Thymus (tissue), 11 donors: Measurements from ENCODE around the gene PPP2R5A. TPM values are rescaled to one million over a fixed set of nuclear protein-coding genes. Genes with fewer than 3 reads are reported as not detected.
"Not testable (repeated sequence)": the region's sequence is repeated elsewhere in the genome, so short reads cannot be mapped to it uniquely, and the experiment has no call there.

Experiments
- DNase-seq, 9 donors: peaks; one replicate each; pipeline ENCODE4 v3.0.0-alpha.2; 2013; ENCODE audit warnings: low spot score in 9 of 9, low read depth in 6 of 9, missing footprints in 1 of 9
- H3K27ac ChIP-seq, 2 donors: one replicate each; pipeline ENCODE4 v1.5.1; 2013; ENCODE audit warnings: control low read depth in 1 of 2, low read depth in 1 of 2, low read length in 1 of 2, mild to moderate bottlenecking in 1 of 2, moderate library complexity in 1 of 2
- H3K27me3 ChIP-seq, 2 donors: one replicate each; pipeline ENCODE4 v1.5.1; 2013; ENCODE audit warnings: low read length in 1 of 2; ENCODE audit not compliant: control insufficient read depth in 2 of 2, insufficient read depth in 1 of 2
- H3K36me3 ChIP-seq, 2 donors: one replicate each; pipeline ENCODE4 v1.5.1; 2013; ENCODE audit warnings: low read length in 1 of 2, mild to moderate bottlenecking in 1 of 2, moderate library complexity in 1 of 2; ENCODE audit not compliant: control insufficient read depth in 2 of 2, insufficient read depth in 2 of 2
- H3K4me1 ChIP-seq, 2 donors: one replicate each; pipeline ENCODE4 v1.5.1; 2013; ENCODE audit warnings: low read length in 2 of 2; ENCODE audit not compliant: control insufficient read depth in 2 of 2, insufficient read depth in 2 of 2
- H3K4me3 ChIP-seq, 2 donors: one replicate each; pipeline ENCODE4 v1.5.1; 2013; ENCODE audit warnings: low read length in 2 of 2, control low read depth in 1 of 2, mild to moderate bottlenecking in 1 of 2
- H3K9me3 ChIP-seq, 2 donors: one replicate each; pipeline ENCODE4 v1.5.1; 2013; ENCODE audit warnings: low read length in 1 of 2, mild to moderate bottlenecking in 1 of 2; ENCODE audit not compliant: control insufficient read depth in 2 of 2, insufficient read depth in 1 of 2
- WGBS: extraction: QIAGEN DNeasy Blood & Tissue Kit; methylation state at CpG from one replicate; pipeline ENCODE4 v1.1.7; 2013; 5-methylcytosine and 5-hydroxymethylcytosine counted together
- polyA plus RNA-seq: library from polyadenylated mRNA; stranded (reverse); fragments of 200-250 nt; gene quantifications from one replicate; pipeline ENCODE4 v1.2.3, GENCODE V29; 2013
- total RNA-seq: library from RNA; stranded (reverse); fragments of 120-200 nt; gene quantifications from one replicate; pipeline ENCODE4 v1.2.4, GENCODE V29; 2013
- donor health status: healthy.

Gene PPP2R5A
- total and polyA plus RNA-seq, 2 donors, result 39.9 to 49.7 TPM

GRCh38 chr1:212377644-212378043, 92.4 kb downstream of the PPP2R5A start:
- H3K9me3 ChIP-seq, result peaks cover 0 to 3% of the 10 kb centered on the region in 2 donors
- no peaks in the 10 kb centered on the region for H3K4me1 ChIP-seq
- DNase-seq, result no peak
- over 99% methylated on average over 3 of the region's 3 CpGs for WGBS
- H3K36me3 ChIP-seq, result peaks cover 46 to 62% of the 10 kb centered on the region in 2 donors
- no peak overlapping the region for H3K4me3 ChIP-seq
- no peak overlapping the region for H3K27ac ChIP-seq
- no peaks in the 10 kb centered on the region for H3K27me3 ChIP-seq

- H3K9me3 ChIP-seq, result peaks cover 0 to 3% of the 10 kb centered on the region in 2 donors
- H3K27me3 ChIP-seq, result no peaks in the 10 kb centered on the region
- H3K4me1 ChIP-seq, result no peaks in the 10 kb centered on the region
- H3K27ac ChIP-seq, result no peak overlapping the region
- H3K36me3 ChIP-seq, result peaks cover 56 to 70% of the 10 kb centered on the region in 2 donors
- WGBS, result 90% methylated on average over 2 of the region's 2 CpGs
- H3K4me3 ChIP-seq, result no peak overlapping the region
- DNase-seq, result no peak
These were observed 94.2 kb downstream of the PPP2R5A start for GRCh38 chr1:212379366-212379765.

- no peak overlapping the region for H3K4me3 ChIP-seq
- H3K27me3 ChIP-seq, result no peaks in the 10 kb centered on the region
- no peaks in the 10 kb centered on the region for H3K4me1 ChIP-seq
- peaks cover 0 to 3% of the 10 kb centered on the region in 2 donors for H3K9me3 ChIP-seq
- 82% methylated on average over 4 of the region's 4 CpGs for WGBS
- no peak overlapping the region for H3K27ac ChIP-seq
- H3K36me3 ChIP-seq, result peaks cover 66 to 79% of the 10 kb centered on the region in 2 donors
- DNase-seq, result no peak
These were observed 96.3 kb downstream of the PPP2R5A start for GRCh38 chr1:212381397-212382035.

DNA sequence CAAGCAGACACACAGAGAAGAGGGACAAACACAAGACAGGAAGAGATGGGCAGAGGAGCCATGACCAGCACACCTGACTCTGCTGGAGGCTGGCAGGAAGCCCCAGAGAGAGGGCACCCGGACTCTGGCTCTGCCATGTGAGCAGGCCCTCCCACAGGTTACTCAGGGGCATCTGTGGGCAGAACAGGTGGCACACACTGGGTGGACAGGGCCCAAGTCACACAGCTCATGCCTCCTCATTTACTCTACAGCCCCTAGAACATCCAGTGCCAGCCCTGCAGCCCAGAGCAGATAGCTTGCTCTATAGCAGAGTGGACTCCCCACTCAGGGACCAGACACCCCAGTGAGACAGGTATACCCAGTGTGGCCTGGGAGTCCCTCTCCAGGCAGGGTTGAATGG, 100.8 kb downstream of the PPP2R5A start:
- H3K27me3 ChIP-seq, result no peaks in the 10 kb centered on the region
- no peaks in the 10 kb centered on the region for H3K4me1 ChIP-seq
- H3K36me3 ChIP-seq, result peaks cover 50 to 63% of the 10 kb centered on the region in 2 donors
- peaks cover 0 to 12% of the 10 kb centered on the region in 2 donors for H3K9me3 ChIP-seq
- 89% methylated on average over 1 of the region's 1 CpG for WGBS
- H3K27ac ChIP-seq, result no peak overlapping the region
- no peak overlapping the region for H3K4me3 ChIP-seq
- no peak for DNase-seq

DNA sequence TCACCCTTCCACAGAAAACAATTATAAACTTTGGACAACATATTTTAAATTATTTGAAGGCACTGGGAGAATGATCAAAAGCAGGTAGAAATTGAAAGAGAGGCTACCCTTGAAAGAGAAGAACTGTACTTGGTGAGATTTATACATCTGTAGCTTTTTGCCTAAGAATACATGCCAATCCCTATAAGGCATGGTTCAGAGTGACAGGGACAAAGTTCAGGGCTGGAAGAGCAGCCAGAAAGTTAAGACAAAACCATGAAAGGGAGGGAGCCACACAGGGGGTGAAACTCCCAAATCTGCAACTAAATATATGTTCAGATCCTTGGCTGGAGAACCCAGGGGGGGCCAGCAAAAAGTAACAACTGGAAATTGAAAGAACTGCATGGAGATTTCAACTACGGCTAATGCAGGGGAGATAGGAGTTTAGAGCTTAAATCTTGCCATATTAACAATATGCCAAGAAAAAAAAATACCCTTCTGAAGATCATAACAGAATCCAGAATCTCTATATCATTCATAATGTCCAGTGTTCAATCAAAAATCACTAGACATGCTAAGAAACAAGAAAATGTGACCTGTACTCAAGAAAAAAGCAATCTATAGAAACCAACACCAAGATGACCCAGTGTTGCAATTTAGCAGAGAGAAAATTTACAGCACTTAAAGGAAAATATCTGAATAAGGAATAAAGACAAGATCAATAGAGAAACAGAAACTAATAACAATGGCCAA, 103.9 kb downstream of the PPP2R5A start:
- no peak overlapping the region for H3K27ac ChIP-seq
- no peaks in the 10 kb centered on the region for H3K4me1 ChIP-seq
- peaks cover 35 to 43% of the 10 kb centered on the region in 2 donors for H3K36me3 ChIP-seq
- WGBS, result 95% methylated on average over 1 of the region's 1 CpG
- peaks cover 0 to 12% of the 10 kb centered on the region in 2 donors for H3K9me3 ChIP-seq
- no peaks in the 10 kb centered on the region for H3K27me3 ChIP-seq
- no peak for DNase-seq
- no peak overlapping the region for H3K4me3 ChIP-seq

DNA sequence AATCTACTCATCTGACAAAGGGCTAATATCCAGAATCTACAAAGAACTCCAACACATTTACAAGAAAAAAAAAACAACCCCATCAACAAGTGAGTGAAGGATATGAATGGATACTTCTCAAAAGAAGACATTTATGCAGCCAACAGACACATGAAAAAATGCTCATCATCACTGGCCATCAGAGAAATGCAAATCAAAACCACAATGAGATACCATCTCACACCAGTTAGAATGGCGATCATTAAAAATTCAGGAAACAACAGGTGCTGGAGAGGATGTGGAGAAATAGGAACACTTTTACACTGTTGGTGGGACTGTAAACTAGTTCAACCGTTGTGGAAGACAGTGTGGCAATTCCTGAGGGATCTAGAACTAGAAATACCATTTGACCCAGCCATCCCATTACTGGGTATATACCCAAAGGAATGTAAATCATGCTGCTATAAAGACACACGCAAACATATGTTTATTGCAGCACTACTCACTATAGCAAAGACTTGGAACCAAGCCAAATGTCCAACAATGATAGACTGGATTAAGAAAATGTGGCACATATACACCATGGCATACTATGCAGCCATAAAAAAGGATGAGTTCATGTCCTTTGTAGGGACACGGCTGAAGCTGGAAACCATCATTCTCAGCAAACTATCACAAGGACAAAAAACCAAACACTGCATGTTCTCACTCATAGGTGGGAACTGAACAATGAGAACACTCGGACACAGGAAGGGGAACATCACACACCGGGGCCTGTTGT, 110.6 kb downstream of the PPP2R5A start:
- 95% methylated on average over 5 of the region's 6 CpGs for WGBS
- H3K9me3 ChIP-seq, H3K27me3 ChIP-seq, H3K27ac ChIP-seq, DNase-seq, H3K4me3 ChIP-seq, H3K4me1 ChIP-seq: not testable (repeated sequence)
- peaks cover 3 to 10% of the 10 kb centered on the region in 2 donors for H3K36me3 ChIP-seq

DNA sequence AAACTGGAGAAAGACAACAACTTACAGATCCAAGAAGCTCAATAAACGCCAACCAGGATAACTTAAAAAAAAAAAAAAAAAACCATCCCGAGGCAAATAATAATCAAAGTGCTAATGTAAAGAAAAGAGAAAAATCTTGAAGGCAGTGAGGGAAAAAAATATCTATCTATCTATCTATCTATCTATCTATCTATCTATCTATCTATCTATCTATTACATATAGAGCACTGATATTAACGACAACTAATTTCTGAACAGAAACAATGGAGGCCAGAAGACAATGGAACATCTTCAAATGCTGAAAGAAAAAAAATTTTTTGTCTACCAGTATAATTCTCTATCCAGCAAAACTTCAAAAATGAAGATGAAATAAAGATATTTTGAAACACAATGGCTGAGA, 111.4 kb downstream of the PPP2R5A start:
- no peak for DNase-seq
- H3K4me3 ChIP-seq, result no peak overlapping the region
- H3K4me1 ChIP-seq, result no peaks in the 10 kb centered on the region
- H3K36me3 ChIP-seq, result peaks cover 3 to 10% of the 10 kb centered on the region in 2 donors
- H3K27me3 ChIP-seq, result no peaks in the 10 kb centered on the region
- H3K9me3 ChIP-seq, result no peaks in the 10 kb centered on the region
- 97% methylated on average over 3 of the region's 3 CpGs for WGBS
- no peak overlapping the region for H3K27ac ChIP-seq

- 100% methylated on average over 1 of the region's 1 CpG for WGBS
- H3K27ac ChIP-seq, result no peak overlapping the region
- H3K9me3 ChIP-seq, result no peaks in the 10 kb centered on the region
- peaks cover 3 to 13% of the 10 kb centered on the region in 2 donors for H3K36me3 ChIP-seq
- DNase-seq, result no peak
- no peak overlapping the region for H3K4me3 ChIP-seq
- H3K4me1 ChIP-seq, result no peaks in the 10 kb centered on the region
- H3K27me3 ChIP-seq, result no peaks in the 10 kb centered on the region
These were observed 112.0 kb downstream of the PPP2R5A start for GRCh38 chr1:212397171-212397570.

DNA sequence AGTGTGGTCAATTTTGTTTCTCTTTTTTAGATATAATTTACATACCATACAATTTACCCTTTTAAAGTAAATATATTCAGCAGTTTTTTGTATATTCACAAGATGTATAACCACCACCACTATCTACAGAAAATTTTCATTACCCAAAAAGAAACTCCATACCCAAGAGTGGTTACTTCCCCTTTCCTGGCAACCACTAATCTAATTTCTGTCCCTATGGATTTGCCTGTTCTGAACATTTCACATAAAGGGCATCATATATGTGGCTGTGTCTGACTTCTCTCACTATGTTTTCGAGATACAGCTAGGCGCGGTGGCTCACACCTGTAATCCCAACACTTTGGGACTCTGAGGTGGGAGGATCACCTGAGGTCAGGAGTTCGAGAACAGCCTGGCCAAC, 115.8 kb downstream of the PPP2R5A start:
- H3K4me1 ChIP-seq, result no peaks in the 10 kb centered on the region
- no peaks in the 10 kb centered on the region for H3K27me3 ChIP-seq
- H3K4me3 ChIP-seq, result no peak overlapping the region
- DNase-seq, result no peak
- no peaks in the 10 kb centered on the region for H3K9me3 ChIP-seq
- no peak overlapping the region for H3K27ac ChIP-seq
- peaks cover 23 to 31% of the 10 kb centered on the region in 2 donors for H3K36me3 ChIP-seq
- WGBS, result 98% methylated on average over 4 of the region's 4 CpGs
